ENCODE measurements around the gene ARMC7. TPM values are rescaled to one million over a fixed set of nuclear protein-coding genes. Genes with fewer than 3 reads are reported as not detected.

The ARMC7 gene
- total and polyA plus RNA-seq, 2 of the 13 experiments (the other 11 are each of a cell fraction or from before 2014, with no cell fraction given) = 3.9 to 4.2 TPM

GRCh38 chr17:75086496-75087181 is 23.1 kb upstream of the ARMC7 start (continued):
- TF ChIP-seq REST (IDR thresholded peaks at IDR 0.05; ENCODE audit: borderline replicate concordance in 1 of 2, low read depth in 1 of 2, low read length in 2 of 2) = peak in 1 of 2 experiments; percentile 41; a peak in 1 of 4 replicates
- TF ChIP-seq NKX3-1 (CRISPR knock-in tag; IDR thresholded peaks at IDR 0.05) = peak; percentile 55; the same call in 1 of the 2 replicates
- no peak for TF ChIP-seq ZNF83 (CRISPR knock-in tag; IDR thresholded peaks at IDR 0.05; ENCODE audit: borderline replicate concordance)
- no peak for TF ChIP-seq NRL (CRISPR knock-in tag; IDR thresholded peaks at IDR 0.05; ENCODE audit: borderline replicate concordance)
- no peak for TF ChIP-seq ZNF672 (CRISPR knock-in tag; IDR thresholded peaks at IDR 0.05)
- TF ChIP-seq GZF1 (CRISPR knock-in tag; IDR thresholded peaks at IDR 0.05) = no peak
- no peak for TF ChIP-seq HIC2 (CRISPR knock-in tag; IDR thresholded peaks at IDR 0.05; ENCODE audit: low read depth)
- no peak for TF ChIP-seq DR1 (CRISPR knock-in tag; IDR thresholded peaks at IDR 0.05)
- no peak for TF ChIP-seq MTA1 (CRISPR knock-in tag; IDR thresholded peaks at IDR 0.05; ENCODE audit: borderline replicate concordance)
- TF ChIP-seq ZNF510 (CRISPR knock-in tag; IDR thresholded peaks at IDR 0.05; ENCODE audit: low read depth) = no peak
- no peak for TF ChIP-seq ZNF275 (CRISPR knock-in tag; IDR thresholded peaks at IDR 0.05; ENCODE audit: borderline replicate concordance)
- no peak for TF ChIP-seq GPBP1L1 (CRISPR knock-in tag; IDR thresholded peaks at IDR 0.05)
- 0 out of 2 replicates have a peak, but pooled peaks have one; percentile 42 for TF ChIP-seq ZFP1 (CRISPR knock-in tag; IDR thresholded peaks at IDR 0.05)
- TF ChIP-seq MXD4 (CRISPR knock-in tag; IDR thresholded peaks at IDR 0.05) = no peak
- TF ChIP-seq ZNF557 (CRISPR knock-in tag; IDR thresholded peaks at IDR 0.05) = no peak
- no peak for TF ChIP-seq ZBTB14 (CRISPR knock-in tag; IDR thresholded peaks at IDR 0.05)
- no peak for TF ChIP-seq ZNF546 (CRISPR knock-in tag; conservative IDR thresholded peaks at IDR 0.05)
- 0 out of 2 replicates have a peak, but pooled peaks have one; percentile 22 for TF ChIP-seq KLF15 (CRISPR knock-in tag; IDR thresholded peaks at IDR 0.05; ENCODE audit: borderline replicate concordance)
- TF ChIP-seq FOXM1 (CRISPR knock-in tag; IDR thresholded peaks at IDR 0.05) = no peak
- no peak; the same call in 1 of the 2 replicates for TF ChIP-seq NFYC (CRISPR knock-in tag; IDR thresholded peaks at IDR 0.05)
- TF ChIP-seq EEA1 (CRISPR knock-in tag; IDR thresholded peaks at IDR 0.05; ENCODE audit: borderline replicate concordance) = no peak
